GM15510 (cell line): ENCODE measurements around the gene MTURN.

Experiments used
- POLR2A ChIP-seq: IDR thresholded peaks from 3 replicates; pipeline ENCODE4 v1.6.1; 2011; ENCODE audit warnings: borderline replicate concordance; ENCODE audit not compliant: insufficient read length; ENCODE audit errors: extremely low read depth

Gene MTURN

DNA sequence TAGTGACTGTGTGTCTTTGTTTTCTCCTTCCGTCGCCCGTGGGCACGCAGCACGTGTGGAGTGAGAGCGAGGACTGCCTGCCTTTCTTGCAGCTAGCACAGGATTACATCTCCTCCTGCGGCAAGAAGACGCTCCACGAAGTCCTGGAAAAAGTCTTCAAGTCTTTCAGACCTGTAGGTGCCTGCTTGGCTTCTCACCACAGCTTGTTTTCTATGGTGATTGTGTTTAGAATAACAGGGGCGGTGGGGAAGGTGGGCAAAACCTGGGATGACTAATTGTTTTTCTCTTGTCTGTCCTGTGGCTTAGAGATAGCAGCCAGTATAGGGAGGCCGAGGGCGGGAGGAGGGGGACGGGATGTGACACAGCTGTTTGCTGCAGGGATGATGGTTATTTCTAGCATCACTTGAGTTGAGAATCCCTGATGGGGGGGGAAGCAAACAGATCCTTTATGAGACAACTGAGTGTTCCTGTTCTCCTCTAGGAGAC is 11.4 kb downstream of the MTURN start:
- no peak for TF ChIP-seq POLR2A

- TF ChIP-seq POLR2A, result no peak
These were observed 12.4 kb downstream of the MTURN start for GRCh38 chr7:30147223-30147622.

DNA sequence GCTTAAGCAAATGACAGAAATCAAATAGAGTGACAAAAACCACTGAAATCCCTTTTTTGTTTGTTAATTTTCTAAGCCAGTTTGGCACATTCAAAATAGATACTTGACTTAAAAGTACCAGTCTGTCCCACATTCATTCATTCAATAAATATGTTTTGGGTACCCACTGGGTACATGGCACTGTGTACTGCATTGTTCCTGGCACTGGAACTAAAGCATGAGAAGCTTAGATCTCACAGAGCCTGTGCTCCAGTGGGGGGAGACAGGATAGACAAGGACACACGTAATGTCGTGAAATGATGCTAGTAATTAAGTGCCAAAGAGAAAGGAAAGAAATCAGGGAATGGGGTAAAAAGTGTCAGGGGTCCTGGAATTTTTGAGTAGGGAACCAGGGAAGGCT is 13.0 kb downstream of the MTURN start:
- no peak for TF ChIP-seq POLR2A

DNA sequence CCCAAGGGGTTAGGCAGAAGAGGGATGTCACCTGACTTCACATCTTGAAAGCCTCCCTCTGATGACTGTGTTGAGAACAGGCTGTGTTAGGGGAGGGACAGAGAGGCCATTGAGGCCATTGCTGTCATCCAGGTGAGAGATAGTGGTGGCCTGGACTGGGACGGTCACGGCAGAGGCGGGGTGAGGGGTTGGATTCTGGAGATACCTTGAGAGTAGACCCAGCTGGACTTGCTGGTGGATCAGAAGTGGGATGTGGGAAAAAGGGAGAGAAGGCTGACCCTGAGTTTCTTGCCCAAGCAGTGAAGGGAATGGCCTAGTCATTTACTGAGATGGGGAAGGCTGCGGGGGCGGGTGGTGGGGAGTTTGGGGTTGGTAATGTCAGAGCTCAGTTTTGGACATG is 13.6 kb downstream of the MTURN start:
- no peak for TF ChIP-seq POLR2A

GRCh38 chr7:30148951-30149459 is 14.2 kb downstream of the MTURN start:
- no peak for TF ChIP-seq POLR2A

DNA sequence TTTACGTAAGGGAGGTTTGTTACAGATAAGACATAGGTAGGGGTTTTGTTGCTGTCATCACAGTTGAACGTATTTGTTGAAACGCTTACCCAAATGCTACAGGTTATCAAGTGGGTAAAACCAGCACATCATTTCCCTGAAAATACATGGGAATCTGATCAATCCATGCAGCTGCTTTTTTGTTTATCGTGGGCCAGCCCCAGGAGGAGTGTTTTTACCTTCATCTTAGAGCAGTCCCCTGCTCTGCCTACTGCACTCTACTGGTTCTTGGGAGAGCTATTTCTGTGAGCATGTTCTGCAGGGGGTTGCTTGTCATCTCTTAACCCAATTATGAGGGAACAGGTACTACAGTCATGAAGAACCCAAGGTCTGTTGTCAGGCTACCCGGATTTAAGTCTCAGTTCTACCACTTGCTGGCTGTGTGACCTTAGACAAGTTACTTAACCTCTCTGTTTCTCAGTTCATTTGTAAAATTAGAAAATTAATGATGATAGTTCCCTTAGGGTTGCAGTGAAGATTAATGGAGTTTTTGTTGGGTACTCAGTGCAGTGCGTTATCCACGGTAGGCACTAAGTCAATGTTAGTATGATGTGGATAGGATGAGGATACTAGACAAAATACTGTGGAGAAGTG is 15.0 kb downstream of the MTURN start:
- no peak for TF ChIP-seq POLR2A

DNA sequence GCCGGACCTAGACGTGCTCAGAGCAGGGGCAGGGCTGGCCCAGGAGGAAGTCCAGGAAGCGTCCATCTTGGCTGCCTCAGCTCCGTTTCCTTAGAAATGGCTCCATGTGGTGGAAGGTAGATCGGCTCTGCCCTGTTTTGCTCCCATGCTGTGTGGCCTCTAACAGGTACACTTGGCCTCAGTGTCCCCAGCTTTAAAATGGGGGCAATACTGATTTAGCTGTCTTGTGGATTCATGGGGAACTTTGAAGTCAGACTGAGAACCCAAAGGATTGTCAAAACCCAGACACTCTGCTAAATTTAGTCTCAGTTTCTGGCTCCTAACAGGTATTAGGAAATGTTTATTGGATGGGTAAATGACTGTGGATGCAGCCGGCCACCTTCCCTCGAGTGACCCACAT is 15.9 kb downstream of the MTURN start:
- TF ChIP-seq POLR2A, result no peak

DNA sequence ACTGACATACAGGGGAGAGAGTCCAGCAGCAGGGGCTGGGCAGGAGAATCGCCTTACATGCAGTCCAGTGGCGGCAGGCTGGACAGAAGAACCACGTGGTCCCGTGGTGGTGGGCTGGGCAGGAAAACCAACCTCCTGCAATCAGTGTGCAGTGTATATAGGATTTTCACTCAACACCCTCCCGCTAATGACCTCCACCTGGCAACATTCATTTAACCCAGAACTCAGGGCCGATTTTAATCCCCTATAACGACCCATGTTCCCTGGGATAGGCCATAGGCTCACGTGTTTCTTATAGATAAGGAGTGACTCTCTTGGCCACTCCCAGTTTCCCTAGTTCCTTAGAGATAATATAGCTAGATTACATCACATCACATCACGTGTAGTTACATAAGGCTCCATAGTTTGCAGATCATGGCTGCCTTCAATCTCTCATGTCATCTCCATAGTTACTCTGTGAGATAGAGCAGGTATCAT is 19.4 kb downstream of the MTURN start:
- TF ChIP-seq POLR2A, result no peak

- TF ChIP-seq POLR2A, result no peak
These were observed 20.7 kb downstream of the MTURN start for GRCh38 chr7:30155481-30155880.

- TF ChIP-seq POLR2A, result no peak
These were observed 22.4 kb downstream of the MTURN start for GRCh38 chr7:30157204-30157603.

DNA sequence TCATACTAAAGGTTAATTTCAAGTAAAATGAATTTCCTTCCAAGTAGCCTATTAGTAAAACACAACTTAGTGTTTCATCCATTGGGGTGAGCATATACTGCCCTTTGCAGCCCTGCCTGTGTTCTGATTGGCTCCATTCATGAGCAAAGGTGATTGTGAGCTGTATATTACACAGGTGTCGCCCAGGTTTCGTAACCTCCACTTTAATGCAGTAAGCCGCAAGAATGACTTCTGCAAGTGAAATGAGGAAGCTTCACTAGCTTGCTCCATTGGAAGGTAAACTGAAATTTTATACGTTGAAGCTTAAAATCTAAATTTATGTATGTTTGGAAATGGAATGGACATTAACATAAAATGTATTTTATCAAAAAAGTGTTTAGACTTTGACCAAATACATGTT is 24.4 kb downstream of the MTURN start:
- no peak for TF ChIP-seq POLR2A

DNA sequence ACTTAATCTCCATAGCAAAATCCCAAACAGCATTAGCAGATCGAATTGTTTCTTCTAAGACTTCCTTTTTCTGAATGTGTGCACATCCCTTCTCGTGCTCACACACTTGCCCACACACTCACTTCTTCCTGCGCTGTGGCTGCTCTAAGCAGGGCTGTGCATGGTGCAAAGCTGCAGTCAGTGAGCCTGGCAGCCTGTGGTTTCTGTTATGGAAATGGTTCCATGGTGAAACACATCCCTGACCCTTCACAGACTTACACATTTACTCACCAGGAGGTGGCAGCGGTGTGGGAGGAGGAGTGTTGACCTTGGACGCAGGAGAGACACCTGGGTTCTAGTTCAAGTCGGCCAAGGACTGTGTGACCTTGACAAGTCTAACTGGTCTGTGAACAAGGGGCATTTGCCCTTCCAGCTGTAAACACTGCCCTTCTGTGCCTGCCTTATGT is 24.9 kb downstream of the MTURN start:
- TF ChIP-seq POLR2A, result no peak

DNA sequence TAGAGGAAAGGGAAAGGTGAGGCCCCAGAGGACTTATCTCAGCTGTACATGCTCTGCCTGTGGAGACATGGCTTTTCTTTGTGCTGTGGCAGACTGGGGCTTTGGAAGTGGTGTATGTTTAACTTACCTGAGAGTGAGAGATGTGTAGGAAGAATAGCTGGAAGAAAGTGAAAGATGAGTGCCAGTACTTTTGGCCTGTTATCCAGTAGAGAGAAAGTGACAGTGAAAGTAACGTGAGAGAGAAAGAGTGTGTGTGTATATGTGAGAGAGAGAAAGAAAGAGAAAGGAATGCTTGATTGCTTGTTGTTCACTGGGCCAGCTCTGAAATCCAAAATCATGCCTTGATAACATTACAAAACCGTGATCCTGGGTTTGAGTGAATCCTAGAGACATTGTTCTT is 25.5 kb downstream of the MTURN start:
- TF ChIP-seq POLR2A, result no peak

GRCh38 chr7:30162133-30162532 is 27.3 kb downstream of the MTURN start:
- no peak for TF ChIP-seq POLR2A

DNA sequence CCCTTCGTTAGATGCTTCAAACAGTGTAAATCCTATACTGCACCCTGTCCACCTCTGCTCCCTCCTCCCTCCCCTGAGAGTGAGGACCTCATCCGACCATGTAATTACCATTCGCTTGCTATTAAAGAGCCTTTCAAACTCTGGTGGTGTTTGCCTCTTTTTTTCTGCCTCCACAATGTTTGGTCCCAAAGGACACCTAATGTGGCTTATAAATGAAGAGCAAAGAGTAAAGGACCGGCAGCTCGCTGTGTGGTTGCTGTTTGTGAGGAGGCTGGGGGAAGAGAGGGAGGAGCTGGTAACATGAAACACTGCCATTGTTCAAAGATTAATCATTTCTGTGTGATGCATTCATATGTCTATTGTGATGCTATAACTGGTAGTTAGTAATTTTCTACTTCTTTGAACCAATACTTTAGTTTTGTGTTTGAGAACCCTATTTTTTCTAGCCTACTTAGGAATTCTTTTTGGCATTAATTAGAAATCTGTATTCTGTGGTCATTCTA is 27.9 kb downstream of the MTURN start:
- TF ChIP-seq POLR2A, result no peak

DNA sequence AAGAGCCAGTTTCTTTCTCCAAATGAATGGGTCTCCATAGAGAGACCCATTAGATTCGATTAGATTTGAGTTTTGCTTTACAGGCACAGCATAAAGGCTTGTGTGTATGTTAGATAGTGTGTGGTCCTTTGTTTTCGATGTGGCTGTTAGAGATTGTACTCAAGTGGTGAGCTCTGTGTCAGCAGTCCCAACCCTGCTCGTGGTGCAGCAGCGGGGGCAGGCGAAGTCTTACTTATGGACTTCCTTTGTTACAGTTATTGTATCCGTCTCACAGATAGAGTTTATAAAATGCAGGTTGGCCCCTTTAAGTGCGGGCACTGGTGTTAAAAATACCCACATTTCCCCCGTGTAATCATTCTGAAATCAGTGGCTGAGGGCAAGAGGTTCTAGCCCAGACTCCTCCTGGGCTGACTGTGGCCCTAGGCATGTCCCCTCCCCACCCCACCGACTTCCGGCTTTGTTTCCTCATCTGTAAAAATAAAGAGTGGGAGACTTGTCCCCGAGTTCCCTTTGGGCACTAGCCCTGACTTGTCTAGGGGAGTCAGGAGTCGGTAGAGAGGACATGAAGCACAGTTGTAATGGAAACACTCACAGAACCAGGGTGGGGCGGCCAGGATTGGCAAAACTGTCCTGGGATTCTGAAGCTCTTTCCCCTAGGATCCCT is 28.6 kb downstream of the MTURN start:
- TF ChIP-seq POLR2A, result no peak
